Heart right ventricle (tissue), 16 donors: ENCODE data around the gene G2E3. TPM values are rescaled to one million over a fixed set of nuclear protein-coding genes. Genes with fewer than 3 reads are reported as not detected.

Experiments used
- ATAC-seq, 8 donors: fragments of 200-7000 bp; cut with Tn5 transposase; one replicate each; pipeline ENCODE4 v1.9.1; 2020; ENCODE audit warnings: mild to moderate bottlenecking in 8 of 8, moderate library complexity in 8 of 8, moderate number of reproducible peaks in 1 of 8
- DNase-seq, 2 donors: peaks; one replicate each; pipeline ENCODE4 v3.0.0-alpha.2; 2020
- H3K27ac ChIP-seq, 10 donors: fragments of 200-600 bp; sonication (generic) in 2 of 10; one replicate each; pipeline versions ENCODE4 v1.5.0 to v1.8.0; 2020 to 2022; ENCODE audit warnings: mild to moderate bottlenecking in 3 of 10
- H3K27me3 ChIP-seq, 7 donors: fragments of 200-600 bp; one replicate each; pipeline ENCODE4 v1.8.0; 2021 to 2022; ENCODE audit warnings: mild to moderate bottlenecking in 2 of 7
- H3K36me3 ChIP-seq, 9 donors: fragments of 200-600 bp; sonication (generic) in 1 of 9; one replicate each; pipeline versions ENCODE4 v1.5.0 to v1.8.0; 2020 to 2022; ENCODE audit warnings: mild to moderate bottlenecking in 2 of 9
- H3K4me1 ChIP-seq, 9 donors: fragments of 200-600 bp; sonication (generic) in 1 of 9; one replicate each; pipeline versions ENCODE4 v1.5.0 to v1.8.0; 2020 to 2022; ENCODE audit warnings: mild to moderate bottlenecking in 4 of 9
- H3K4me3 ChIP-seq, 10 donors: fragments of 200-600 bp; sonication (generic) in 2 of 10; one replicate each; pipeline versions ENCODE4 v1.5.0 to v1.8.0; 2020 to 2022; ENCODE audit warnings: mild to moderate bottlenecking in 7 of 10, moderate library complexity in 2 of 10
- H3K9me3 ChIP-seq, 11 donors: fragments of 200-600 bp in 10 of 11; sonication (generic) in 2 of 11; one replicate each; pipeline versions ENCODE4 v1.5.0 to v1.8.0; 2013 to 2022; ENCODE audit warnings: mild to moderate bottlenecking in 2 of 11, control low read depth in 1 of 11, moderate library complexity in 1 of 11
- CTCF ChIP-seq, 9 donors: fragments of 200-600 bp; sonication (generic) in 2 of 9; IDR thresholded peaks; one replicate each; pipeline versions ENCODE4 v1.5.0 to v1.8.0; 2021 to 2022; ENCODE audit warnings: antibody characterized with exemption in 9 of 9, mild to moderate bottlenecking in 5 of 9, moderate library complexity in 1 of 9
- WGBS, 2 donors: extraction: QIAGEN DNeasy Blood & Tissue Kit; methylation state at CpG; one replicate each; pipeline ENCODE4 v1.1.7; 2013; ENCODE audit warnings: inconsistent platforms in 1 of 2; 5-methylcytosine and 5-hydroxymethylcytosine counted together
- intact Hi-C, 10 donors: fragments of 100-400 bp; cut with DNase I; formaldehyde crosslinking; loops; one replicate each; pipeline versions ENCODE4 v1.11.1 to v1.14.2; 2022
- polyA plus RNA-seq, 2 donors: library from polyadenylated mRNA; stranded (reverse); fragments of 200-250 nt; gene quantifications; one replicate each; pipeline ENCODE4 v1.2.3, GENCODE V29; 2013
- total RNA-seq, 10 donors: library from RNA; stranded (reverse); fragmentation: NEBNext Ultra II Directional in 3 of 10; extraction: Animal tissue kit (Norgen Biotek cat#: 25700) in 3 of 10; gene quantifications; one replicate each; pipeline versions ENCODE4 v1.2.1 to v1.2.4, GENCODE V29; 2021 to 2023
- donor health status: Arrhythmogenic right ventricular cardiomyopathy.
- donor health status: ischemic (EF 13 %, LVEDD 7.1; RV severe dilation, severe dysfunction).
- donor health status: healthy with polysubstance abuse.
- donor health status: DM: no; HTN: yes; CAD: no.
- donor health status: DM: no; HTN: no; CAD: no.
- donor health status: ischemic (EF 25% LVEDD 6.9; RV normal size, moderate dysfunction).
- donor health status: ischemic (EF 25% LVEDD 5.7; RV mildly dilated, moderate dysfunction).
- donor health status: healthy.
- donor health status: DM: yes; HTN: yes; CAD: no.
- donor health status: Ischemic cardiomyopathy.
- donor health status: ischemic (EF 35%, LVEDD 5.7; RV mildly dilated, moderate dysfunction).
- donor health status: nonischemic (EF 11% LVEDD 7.7; RV severe dilation, severe dysfunction).
- donor health status: DM: yes; HTN: yes; CAD: no.
- donor health status: PGD.
- donor health status: ischemic (EF 29% LVEDD 5.4; RV normal size, mild dysfunction).
- donor health status: nonischemic (EF 23%, LVEDD 6.1; RV moderate dilation, normal function).

G2E3 gene
- total and polyA plus RNA-seq, 12 donors = 2.6 to 11.0 (median 8.5) TPM

DNA sequence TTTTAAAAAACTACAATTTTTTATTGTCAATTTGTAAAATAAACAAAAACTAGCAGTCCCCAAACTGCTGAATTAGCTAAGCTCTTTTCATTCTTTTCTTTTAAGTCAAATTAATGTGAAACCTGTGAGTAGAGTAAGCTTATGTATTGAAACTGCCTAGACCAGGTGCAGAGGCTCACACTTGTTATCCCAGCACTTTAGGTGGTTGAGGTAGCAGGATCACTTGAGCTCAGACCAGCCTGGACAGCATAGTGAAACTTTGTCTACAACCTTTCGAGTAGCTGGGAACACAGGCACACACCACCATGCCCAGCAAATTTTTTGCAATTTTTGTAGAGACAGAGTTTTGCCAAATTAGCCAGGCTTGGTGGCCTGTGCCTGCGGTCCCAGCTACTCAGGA lies 89.5 kb downstream of the G2E3 start:
- 98 to 99% methylated on average over 2 of the region's 2 CpGs for WGBS, 2 donors
- intact Hi-C loops = no loop called here
- Histone ChIP-seq H3K36me3 (peaks cover 0 to 96% (median 51%) of the 10 kb centered on the region in 9 donors), H3K27ac (no peak overlapping the region), H3K27me3 (no peaks in the 10 kb centered on the region), H3K9me3 (peaks cover 0 to 25% (median 16%) of the 10 kb centered on the region in 11 donors), H3K4me3 (no peak overlapping the region), H3K4me1 (no peaks in the 10 kb centered on the region)
- TF ChIP-seq CTCF (IDR thresholded peaks at IDR 0.05) = no peak
- DNase-seq = no peak
- ATAC-seq = no peak

- WGBS, 2 donors = 81 to 88% methylated on average over 6 of the region's 6 CpGs
- no peak overlapping the region for H3K4me3 ChIP-seq
- H3K9me3 ChIP-seq = no peaks in the 10 kb centered on the region
- ATAC-seq (no peak), DNase-seq (no peak)
- no peaks in the 10 kb centered on the region for H3K27me3 ChIP-seq
- TF ChIP-seq CTCF (IDR thresholded peaks at IDR 0.05) = no peak
- H3K27ac ChIP-seq = no peak overlapping the region
- peaks cover 0 to 96% (median 39%) of the 10 kb centered on the region in 9 donors for H3K36me3 ChIP-seq
- no peaks in the 10 kb centered on the region for H3K4me1 ChIP-seq
- intact Hi-C loops = loop anchor here in 4 of 10 donors (10.0 kb wide), 3 partner anchors 103 to 703 kb away; no protein-coding TSS in a partner anchor
Observed at GRCh38 chr14:30651937-30652336, 93.0 kb downstream of the G2E3 start.

- Histone ChIP-seq H3K9me3 (no peaks in the 10 kb centered on the region), H3K4me1 (no peaks in the 10 kb centered on the region), H3K36me3 (peaks cover 0 to 94% (median 38%) of the 10 kb centered on the region in 9 donors), H3K27me3 (no peaks in the 10 kb centered on the region), H3K4me3 (no peak overlapping the region), H3K27ac (no peak overlapping the region)
- DNase-seq = no peak
- TF ChIP-seq CTCF (IDR thresholded peaks at IDR 0.05) = no peak
- intact Hi-C loops = loop anchor here in 5 of 10 donors (5.0 to 10.0 kb wide), 5 partner anchors 100 to 702 kb away; no protein-coding TSS in a partner anchor
- no peak for ATAC-seq
Observed at GRCh38 chr14:30655124-30655523, 96.2 kb downstream of the G2E3 start.

- peak in 1 of 8 donors; percentile 19 for ATAC-seq
Observed at GRCh38 chr14:30655658-30656057, 96.7 kb downstream of the G2E3 start.

More at GRCh38 chr14:30655658-30656057, 96.7 kb downstream of the G2E3 start:
- 93 to 95% methylated on average over 3 of the region's 3 CpGs for WGBS, 2 donors
- H3K27me3 ChIP-seq = no peaks in the 10 kb centered on the region
- H3K4me3 ChIP-seq = no peak overlapping the region
- no peaks in the 10 kb centered on the region for H3K4me1 ChIP-seq
- DNase-seq = no peak
- intact Hi-C loops = loop anchor here in 5 of 10 donors (5.0 to 10.0 kb wide), 5 partner anchors 99 to 702 kb away; no protein-coding TSS in a partner anchor
- peaks cover 0 to 94% (median 33%) of the 10 kb centered on the region in 9 donors for H3K36me3 ChIP-seq
- no peak for TF ChIP-seq CTCF (IDR thresholded peaks at IDR 0.05)
- no peaks in the 10 kb centered on the region for H3K9me3 ChIP-seq
- H3K27ac ChIP-seq = no peak overlapping the region
